Omental fat pad (tissue), 4 donors: ENCODE measurements around the gene KRT1. TPM values are rescaled to one million over a fixed set of nuclear protein-coding genes. Genes with fewer than 3 reads are reported as not detected.

Experiments used
- ATAC-seq: fragments of 150-250 bp; one replicate; pipeline ENCODE4 v1.9.1; 2016; ENCODE audit warnings: mild to moderate bottlenecking, moderate library complexity; ENCODE audit not compliant: low FRiP score
- DNase-seq: peaks from one replicate; pipeline ENCODE4 v3.0.0-alpha.2; 2019; ENCODE audit warnings: low spot score
- total RNA-seq, 4 donors: library from RNA; depleted of rRNA; stranded (reverse); fragments of >200 nt; gene quantifications; one replicate each; pipeline ENCODE4 v1.1.0, GENCODE V29; 2016
- TF ChIP-seq, protein P1 (sequence below), 3 donors: fragments of 450-650 bp; IDR thresholded peaks; one replicate each; pipeline ENCODE4 v1.5.1; 2016 to 2017; ENCODE audit warnings: antibody characterized with exemption in 3 of 3, mild to moderate bottlenecking in 3 of 3, moderate library complexity in 2 of 3

Gene KRT1
- total RNA-seq, 4 donors from 2014 or later = 0.47 TPM; not detected in 3

DNA sequence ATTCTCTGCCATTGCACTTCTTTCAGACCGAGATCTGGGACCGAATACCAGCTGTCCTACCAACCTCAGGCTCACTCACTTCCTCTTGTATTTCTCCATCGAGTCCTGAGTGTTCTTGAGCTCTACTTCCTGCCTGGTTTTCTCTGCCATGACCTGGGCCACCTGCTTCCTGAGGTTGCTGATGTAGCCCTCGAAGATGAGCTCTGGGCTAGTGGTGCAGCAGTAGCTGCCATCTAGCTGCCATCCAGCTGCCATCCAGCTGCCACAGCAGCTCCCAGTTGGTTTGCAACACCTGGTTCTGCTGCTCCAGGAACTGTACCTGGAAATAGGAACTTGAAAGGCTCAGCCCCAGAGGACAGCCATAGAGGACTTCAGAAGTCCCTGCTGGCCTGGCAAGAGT, 46.8 kb downstream of the KRT1 start:
- TF ChIP-seq, protein P1, sequence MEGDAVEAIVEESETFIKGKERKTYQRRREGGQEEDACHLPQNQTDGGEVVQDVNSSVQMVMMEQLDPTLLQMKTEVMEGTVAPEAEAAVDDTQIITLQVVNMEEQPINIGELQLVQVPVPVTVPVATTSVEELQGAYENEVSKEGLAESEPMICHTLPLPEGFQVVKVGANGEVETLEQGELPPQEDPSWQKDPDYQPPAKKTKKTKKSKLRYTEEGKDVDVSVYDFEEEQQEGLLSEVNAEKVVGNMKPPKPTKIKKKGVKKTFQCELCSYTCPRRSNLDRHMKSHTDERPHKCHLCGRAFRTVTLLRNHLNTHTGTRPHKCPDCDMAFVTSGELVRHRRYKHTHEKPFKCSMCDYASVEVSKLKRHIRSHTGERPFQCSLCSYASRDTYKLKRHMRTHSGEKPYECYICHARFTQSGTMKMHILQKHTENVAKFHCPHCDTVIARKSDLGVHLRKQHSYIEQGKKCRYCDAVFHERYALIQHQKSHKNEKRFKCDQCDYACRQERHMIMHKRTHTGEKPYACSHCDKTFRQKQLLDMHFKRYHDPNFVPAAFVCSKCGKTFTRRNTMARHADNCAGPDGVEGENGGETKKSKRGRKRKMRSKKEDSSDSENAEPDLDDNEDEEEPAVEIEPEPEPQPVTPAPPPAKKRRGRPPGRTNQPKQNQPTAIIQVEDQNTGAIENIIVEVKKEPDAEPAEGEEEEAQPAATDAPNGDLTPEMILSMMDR (IDR thresholded peaks at IDR 0.05) = no peak
- DNase-seq (no peak), ATAC-seq (no peak)

DNA sequence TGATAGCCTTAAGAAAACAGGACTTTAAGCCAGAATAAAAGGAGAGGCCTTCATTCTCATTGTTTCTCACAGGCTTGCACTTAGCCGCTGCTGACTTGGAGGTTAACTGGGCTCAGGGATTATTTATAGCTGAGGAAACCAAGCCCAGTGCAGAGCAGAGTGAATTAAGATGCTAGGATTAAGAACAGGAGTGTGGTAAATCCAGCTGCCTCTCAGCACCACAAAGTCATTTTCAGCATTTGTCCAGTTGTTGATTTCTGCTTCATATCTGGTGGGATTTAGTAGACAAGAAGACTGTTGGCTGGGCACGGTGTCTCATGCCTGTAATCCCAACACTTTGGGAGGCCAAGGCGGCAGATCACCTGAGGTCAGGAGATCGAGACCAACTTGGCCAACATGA, 47.6 kb downstream of the KRT1 start:
- ATAC-seq (no peak), DNase-seq (no peak)
- TF ChIP-seq, protein P1 (IDR thresholded peaks at IDR 0.05) = no peak

DNA sequence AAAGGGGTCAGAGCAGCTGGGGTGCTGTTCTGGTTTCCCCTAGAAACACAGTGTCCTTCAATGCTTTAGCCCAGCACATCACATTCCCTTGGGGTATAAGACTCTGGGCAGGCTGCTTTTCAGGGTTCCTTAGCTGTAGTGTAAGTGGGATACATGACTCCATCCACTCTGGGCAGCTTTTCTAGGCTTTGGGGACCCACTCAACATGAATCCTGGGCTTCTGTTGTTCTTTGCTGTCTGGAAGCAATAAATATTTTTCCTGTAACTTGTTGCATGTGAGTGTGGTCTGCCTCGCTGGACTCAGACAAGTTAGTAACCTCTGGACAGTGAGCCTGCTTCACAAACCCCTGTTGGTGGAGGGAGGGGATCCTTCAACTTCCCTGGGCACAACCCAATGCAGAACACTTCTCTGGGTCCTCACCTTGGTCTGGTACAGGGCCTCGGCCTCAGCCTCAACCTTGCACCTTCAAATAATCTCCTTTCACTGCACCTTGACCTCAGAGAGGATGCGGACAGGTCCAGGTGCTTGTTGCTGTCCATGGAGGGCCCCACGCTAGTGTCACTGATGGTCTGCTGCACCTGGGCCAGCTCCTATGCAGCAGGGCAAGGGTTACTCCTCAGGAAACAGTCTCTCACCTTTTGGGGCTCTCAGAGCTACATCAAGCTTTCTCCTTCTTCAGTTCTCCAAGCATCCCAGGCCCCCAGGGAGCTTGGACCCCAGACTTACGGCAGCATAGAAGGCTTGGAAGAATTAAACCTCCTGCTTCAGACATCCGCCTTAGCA, 48.3 kb downstream of the KRT1 start:
- ATAC-seq (no peak), DNase-seq (no peak)
- TF ChIP-seq, protein P1 (IDR thresholded peaks at IDR 0.05) = no peak

DNA sequence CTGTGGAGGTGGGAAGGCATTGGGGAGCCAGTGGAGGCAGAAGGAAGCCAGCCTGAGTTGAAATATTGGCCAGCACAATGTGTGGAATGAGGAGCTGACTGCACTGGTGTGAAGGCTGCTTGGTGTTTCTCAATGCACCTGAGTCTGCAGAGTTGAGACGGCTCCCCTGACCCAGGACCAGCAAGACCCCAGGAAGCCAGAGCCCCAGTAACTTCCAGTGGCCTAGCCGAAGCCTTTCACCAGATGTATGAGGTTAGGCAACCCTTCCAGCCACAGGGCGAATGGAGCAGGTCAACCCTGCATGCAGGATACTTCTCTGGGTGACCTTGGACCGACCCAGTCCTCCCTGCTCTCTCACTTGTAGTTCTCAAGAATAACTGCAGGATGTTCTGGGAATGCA, 48.9 kb downstream of the KRT1 start:
- DNase-seq = no peak
- TF ChIP-seq, protein P1 (IDR thresholded peaks at IDR 0.05) = no peak
- no peak for ATAC-seq

DNA sequence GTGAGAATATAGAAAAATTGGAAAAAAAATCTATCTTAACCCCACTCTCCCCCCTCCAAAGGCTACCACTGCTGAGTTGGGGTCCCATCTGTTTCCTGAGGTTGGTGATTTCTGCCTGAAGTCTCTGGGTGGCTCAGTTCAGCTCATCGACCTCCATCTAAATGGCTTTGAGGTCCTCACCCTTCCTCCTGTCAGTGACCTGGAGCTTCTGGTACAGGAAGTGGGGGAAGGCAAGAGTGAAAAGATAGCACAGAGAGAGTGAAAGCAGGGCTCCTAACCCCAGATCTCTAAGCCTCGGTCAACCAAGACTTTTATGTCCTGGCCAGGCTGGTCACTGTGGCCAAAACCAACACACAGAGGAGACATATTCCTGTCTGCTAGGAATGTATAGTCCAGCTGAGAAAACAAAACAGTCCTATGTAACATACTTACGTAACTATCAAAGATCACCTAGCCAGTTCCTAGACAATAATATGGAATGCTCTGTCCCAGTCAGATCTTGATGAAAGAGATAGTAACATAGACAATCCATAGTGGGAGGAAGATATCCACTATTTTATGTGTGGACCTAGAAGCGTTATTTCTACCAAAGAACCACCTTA, 49.5 kb downstream of the KRT1 start:
- TF ChIP-seq, protein P1 (IDR thresholded peaks at IDR 0.05) = no peak
- ATAC-seq = no peak
- DNase-seq = no peak

DNA sequence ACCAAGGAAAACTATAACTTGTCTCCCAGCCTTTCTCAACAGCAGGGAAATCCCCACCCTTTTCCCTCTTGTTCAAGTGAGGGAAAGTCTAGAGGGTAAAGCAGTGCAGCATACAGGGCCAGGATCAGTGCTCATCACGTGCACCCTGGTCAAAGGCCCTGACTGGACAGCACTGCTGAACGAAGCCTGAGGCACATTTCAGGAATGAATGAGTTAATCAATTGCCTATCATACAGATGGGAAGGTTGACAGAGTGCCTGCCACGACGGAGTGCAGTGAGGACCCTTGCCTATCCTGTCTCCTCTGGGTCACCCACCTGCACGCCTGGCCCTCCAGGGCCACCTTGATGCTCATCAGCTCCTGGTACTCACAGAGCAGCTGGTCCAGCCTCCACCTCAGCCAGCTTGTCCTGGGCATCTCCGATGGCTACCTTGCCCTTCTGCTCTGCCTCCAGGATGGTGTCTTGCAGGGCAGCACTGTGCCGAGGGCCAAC, 50.2 kb downstream of the KRT1 start:
- ATAC-seq (no peak), DNase-seq (no peak)

More for the DNA sequence above, 50.2 kb downstream of the KRT1 start:
- TF ChIP-seq, protein P1 (IDR thresholded peaks at IDR 0.05) = no peak
